HCT116 (cell line): ENCODE results near the gene EPHA3.

Experiments
- EZH2 ChIP-seq: fragments of 200-600 bp; sonication (generic); IDR thresholded peaks from 2 replicates; pipeline ENCODE4 v1.6.1; 2017; ENCODE audit warnings: antibody characterized with exemption, mixed run types
- EZH2phosphoT487 ChIP-seq: fragments of 200-600 bp; IDR thresholded peaks from 2 replicates; pipeline ENCODE4 v1.6.1; 2018; ENCODE audit warnings: antibody characterized with exemption, borderline replicate concordance
- POLR2A ChIP-seq: IDR thresholded peaks from 2 replicates; pipeline ENCODE4 v1.7.0; 2011; ENCODE audit warnings: borderline replicate concordance; ENCODE audit not compliant: insufficient read depth, insufficient read length; ENCODE audit errors: extremely low read depth
- SRF ChIP-seq: IDR thresholded peaks from 2 replicates; pipeline ENCODE4 v1.6.1; 2012; ENCODE audit warnings: low read depth
- TF ChIP-seq, protein P1 (sequence below): IDR thresholded peaks from 2 replicates; pipeline ENCODE4 v1.6.1; 2012
- TF ChIP-seq, protein P2 (sequence below), 3 experiments: fragments of 200-600 bp in 1 of 3; sonication (generic) in 1 of 3; IDR thresholded peaks in 2 of 3; conservative IDR thresholded peaks in 1 of 3; 2 replicates each; pipeline ENCODE4 v1.5.1; 2012 to 2017; ENCODE audit warnings: low read depth in 2 of 3, low read length in 2 of 3, antibody characterized with exemption in 1 of 3, borderline replicate concordance in 1 of 3, control low read depth in 1 of 3, mild to moderate bottlenecking in 1 of 3, mixed read lengths in 1 of 3, mixed run types in 1 of 3, moderate library complexity in 1 of 3; ENCODE audit not compliant: insufficient read depth in 1 of 3

DNA sequence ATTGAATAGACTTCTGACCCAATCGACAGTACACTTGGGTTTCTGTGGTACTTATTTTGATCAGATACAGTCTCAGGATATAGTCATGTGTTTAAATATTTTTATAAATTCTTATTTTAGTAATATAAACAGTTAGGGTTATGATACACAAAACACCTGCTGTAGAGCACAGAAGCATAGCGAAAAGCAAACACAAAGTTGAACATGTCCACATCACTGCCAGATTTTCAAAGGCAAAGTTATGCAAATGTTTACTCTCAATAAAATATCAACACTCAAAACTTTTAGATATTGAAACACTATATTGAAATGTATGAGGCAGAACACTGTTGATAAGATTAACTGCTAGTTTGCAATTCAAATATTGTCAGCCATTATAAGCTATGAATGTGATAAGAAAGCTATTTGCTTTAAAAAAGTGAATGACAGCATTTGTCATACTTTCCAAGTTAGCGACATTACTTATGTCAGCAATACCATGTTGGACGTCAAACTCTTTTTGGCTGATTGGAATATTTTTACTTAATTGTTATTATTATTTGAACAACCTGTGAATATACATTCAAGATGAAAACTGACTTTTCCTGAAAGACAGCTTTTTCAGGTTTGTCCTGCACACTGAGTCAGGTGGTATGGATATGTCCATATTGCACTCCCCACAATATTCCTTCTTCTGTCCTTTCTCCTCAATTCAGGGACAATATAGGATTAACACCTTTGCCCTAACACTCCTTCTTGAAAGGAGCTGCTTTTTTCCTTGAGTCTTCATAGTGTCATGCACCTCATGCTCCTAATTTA, 367.1 kb downstream of the EPHA3 start:
- TF ChIP-seq POLR2A: no peak
- TF ChIP-seq, protein P1, sequence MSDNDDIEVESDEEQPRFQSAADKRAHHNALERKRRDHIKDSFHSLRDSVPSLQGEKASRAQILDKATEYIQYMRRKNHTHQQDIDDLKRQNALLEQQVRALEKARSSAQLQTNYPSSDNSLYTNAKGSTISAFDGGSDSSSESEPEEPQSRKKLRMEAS: no peak
- TF ChIP-seq SRF: no peak
- no peak for TF ChIP-seq EZH2
- no peak for TF ChIP-seq EZH2phosphoT487
- TF ChIP-seq, protein P2, sequence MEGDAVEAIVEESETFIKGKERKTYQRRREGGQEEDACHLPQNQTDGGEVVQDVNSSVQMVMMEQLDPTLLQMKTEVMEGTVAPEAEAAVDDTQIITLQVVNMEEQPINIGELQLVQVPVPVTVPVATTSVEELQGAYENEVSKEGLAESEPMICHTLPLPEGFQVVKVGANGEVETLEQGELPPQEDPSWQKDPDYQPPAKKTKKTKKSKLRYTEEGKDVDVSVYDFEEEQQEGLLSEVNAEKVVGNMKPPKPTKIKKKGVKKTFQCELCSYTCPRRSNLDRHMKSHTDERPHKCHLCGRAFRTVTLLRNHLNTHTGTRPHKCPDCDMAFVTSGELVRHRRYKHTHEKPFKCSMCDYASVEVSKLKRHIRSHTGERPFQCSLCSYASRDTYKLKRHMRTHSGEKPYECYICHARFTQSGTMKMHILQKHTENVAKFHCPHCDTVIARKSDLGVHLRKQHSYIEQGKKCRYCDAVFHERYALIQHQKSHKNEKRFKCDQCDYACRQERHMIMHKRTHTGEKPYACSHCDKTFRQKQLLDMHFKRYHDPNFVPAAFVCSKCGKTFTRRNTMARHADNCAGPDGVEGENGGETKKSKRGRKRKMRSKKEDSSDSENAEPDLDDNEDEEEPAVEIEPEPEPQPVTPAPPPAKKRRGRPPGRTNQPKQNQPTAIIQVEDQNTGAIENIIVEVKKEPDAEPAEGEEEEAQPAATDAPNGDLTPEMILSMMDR (IDR thresholded peaks at IDR 0.05 in 2 of 3, conservative IDR thresholded peaks at IDR 0.05 in 1 of 3; ENCODE audit: borderline replicate concordance in 1 of 3, insufficient read depth in 1 of 3, low read depth in 2 of 3, low read length in 2 of 3): no peak
